Ovary (tissue), 3 donors: ENCODE measurements around the gene MTMR2.

Experiments used
- POLR2A ChIP-seq: fragments of 450-650 bp; IDR thresholded peaks from one replicate; pipeline ENCODE4 v1.6.1; 2017; ENCODE audit warnings: antibody characterized with exemption, mild to moderate bottlenecking, moderate library complexity
- TF ChIP-seq, protein P1 (sequence below), 3 donors: fragments of 450-650 bp in 2 of 3; fragments of 200-600 bp in 1 of 3; IDR thresholded peaks; one replicate each; pipeline versions ENCODE4 v1.5.1 to v1.8.0; 2016 to 2022; ENCODE audit warnings: antibody characterized with exemption in 3 of 3, mild to moderate bottlenecking in 1 of 3
- donor health status: DM: no; HTN: no; CAD: no.

- TF ChIP-seq, protein P1, sequence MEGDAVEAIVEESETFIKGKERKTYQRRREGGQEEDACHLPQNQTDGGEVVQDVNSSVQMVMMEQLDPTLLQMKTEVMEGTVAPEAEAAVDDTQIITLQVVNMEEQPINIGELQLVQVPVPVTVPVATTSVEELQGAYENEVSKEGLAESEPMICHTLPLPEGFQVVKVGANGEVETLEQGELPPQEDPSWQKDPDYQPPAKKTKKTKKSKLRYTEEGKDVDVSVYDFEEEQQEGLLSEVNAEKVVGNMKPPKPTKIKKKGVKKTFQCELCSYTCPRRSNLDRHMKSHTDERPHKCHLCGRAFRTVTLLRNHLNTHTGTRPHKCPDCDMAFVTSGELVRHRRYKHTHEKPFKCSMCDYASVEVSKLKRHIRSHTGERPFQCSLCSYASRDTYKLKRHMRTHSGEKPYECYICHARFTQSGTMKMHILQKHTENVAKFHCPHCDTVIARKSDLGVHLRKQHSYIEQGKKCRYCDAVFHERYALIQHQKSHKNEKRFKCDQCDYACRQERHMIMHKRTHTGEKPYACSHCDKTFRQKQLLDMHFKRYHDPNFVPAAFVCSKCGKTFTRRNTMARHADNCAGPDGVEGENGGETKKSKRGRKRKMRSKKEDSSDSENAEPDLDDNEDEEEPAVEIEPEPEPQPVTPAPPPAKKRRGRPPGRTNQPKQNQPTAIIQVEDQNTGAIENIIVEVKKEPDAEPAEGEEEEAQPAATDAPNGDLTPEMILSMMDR (IDR thresholded peaks at IDR 0.05): no peak
- TF ChIP-seq POLR2A: no peak
Measured at GRCh38 chr11:95795627-95796295, 128.1 kb downstream of the MTMR2 start.
